ENCODE results near the gene LCP2.

The LCP2 gene

DNA sequence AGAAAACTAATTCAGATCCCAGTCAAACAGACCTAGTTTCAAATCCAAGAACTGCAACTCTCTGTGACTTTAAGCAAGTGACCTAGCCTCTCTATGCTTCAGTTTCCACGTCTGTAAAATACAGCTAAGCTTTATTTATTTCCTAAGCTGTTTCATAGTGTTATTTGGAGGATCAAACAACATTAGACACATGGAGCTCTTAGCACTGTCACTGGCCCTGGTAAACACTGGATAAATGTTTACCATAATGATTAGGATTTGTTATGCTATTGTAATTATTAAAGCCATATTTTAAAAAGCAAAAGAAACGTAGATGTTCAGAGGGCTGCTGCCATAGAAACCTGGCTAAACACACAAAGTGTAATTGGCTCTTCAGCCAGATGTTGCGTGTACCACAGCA lies 91.4 kb downstream of the LCP2 start:
- DNase-seq: no peak

DNA sequence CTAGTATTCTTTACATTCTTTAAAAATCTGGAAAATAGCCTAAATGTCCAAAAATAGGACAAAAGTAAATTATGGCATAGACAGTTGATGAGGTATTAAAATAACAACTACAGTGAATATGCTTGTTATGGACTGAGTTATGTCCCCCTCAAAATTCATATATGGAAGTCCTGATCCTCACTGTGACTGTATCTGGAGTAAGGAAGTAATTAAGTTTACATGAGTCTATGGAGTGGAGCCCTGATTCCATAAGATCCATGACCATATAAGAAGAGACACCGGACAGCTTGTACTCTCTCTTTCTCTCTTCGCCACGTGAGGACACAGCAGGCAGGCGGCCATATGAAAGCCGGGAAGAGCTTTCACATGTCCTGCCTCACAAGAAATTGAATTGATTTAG lies 93.4 kb downstream of the LCP2 start:
- DNase-seq: no peak

DNA sequence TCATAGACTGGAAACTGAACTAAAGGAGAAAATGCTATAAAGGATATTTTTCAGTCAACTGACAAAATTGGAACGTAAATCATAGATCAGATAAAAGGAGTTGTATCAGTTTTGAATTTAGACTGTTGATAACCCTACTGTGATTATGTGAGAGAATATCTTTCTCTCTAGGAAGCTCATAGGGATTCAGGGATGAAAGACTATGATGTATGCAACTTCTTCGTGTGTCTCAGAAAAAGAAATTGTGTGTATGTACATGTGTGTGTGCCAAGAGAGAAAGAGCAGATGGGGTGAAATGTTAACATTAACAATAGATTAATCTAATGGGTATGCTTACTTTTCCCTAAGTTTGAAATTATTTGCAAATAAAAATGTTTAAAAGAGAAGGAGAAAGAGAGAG lies 95.5 kb downstream of the LCP2 start:
- DNase-seq: no peak

DNA sequence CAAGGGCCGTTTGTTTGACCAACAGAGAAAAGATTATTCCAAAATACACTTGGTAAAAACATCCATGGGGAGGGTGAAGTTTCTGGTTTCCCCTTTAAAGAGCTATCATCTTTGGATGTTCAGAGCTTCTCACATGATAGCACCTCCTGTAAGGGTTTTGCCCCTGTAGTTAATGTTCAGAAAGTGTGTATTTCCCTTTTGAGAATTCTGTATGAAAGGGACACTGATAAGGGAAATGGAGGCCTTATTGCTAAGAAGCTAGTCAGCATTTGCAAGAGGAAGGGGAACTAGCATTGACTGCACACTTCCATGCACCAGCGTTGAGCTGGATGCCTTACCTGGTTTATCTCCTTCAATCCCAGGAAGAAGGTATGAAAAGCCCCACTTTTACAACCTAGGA lies 96.3 kb downstream of the LCP2 start:
- no peak for DNase-seq

DNA sequence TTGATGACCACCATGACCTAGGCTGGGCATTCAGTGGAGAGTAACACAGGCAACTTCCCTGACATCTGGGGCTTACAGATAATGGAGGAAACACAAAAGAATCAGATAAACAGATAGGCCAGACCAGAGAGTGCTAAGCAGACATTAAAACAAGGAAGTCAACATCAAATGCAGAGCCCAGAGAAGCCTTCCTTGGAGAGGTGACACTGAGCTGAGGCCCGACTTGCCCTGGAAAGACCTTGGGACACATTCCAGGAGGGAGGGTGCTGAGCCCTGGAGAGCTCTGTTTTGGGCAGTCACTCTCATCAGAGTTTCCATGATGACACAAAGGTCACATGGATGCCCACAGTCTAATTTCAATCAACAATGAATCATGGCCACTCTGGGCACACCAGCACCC lies 96.7 kb downstream of the LCP2 start:
- DNase-seq: no peak

Data from fibroblast of skin of right quadriceps (primary cell).